GM18502 (cell line): ENCODE results near the gene CFHR4.
A peak's percentile ranks its signal among the peaks of the same experiment; 100 is the strongest.
"Not testable (repeated sequence)": the region's sequence is repeated elsewhere in the genome, so short reads cannot be mapped to it uniquely, and the experiment has no call there.

Experiments used
- ATAC-seq: cut with Tn5 transposase; IDR thresholded peaks from one replicate; pipeline ENCODE4 v1.9.1; 2021; ENCODE audit warnings: mild to moderate bottlenecking; ENCODE audit not compliant: unreplicated experiment, poor library complexity

Gene CFHR4

GRCh38 chr1:196933531-196934189 is 45.8 kb downstream of the CFHR4 start:
- no peak for ATAC-seq

- not testable (repeated sequence) for ATAC-seq
These were observed 53.6 kb downstream of the CFHR4 start for GRCh38 chr1:196941474-196941873.

- ATAC-seq, result not testable (repeated sequence)
These were observed 55.7 kb downstream of the CFHR4 start, which contains the start of gene CFHR2 for GRCh38 chr1:196943568-196943967. Gene CFHR2 (plus strand): TSS chr1:196943738. CDS start chr1:196943881, 143 bp downstream.

GRCh38 chr1:196951711-196952394 is 64.0 kb downstream of the CFHR4 start:
- peak; percentile 90 for ATAC-seq

- ATAC-seq, result no peak
These were observed 66.9 kb downstream of the CFHR4 start for GRCh38 chr1:196954778-196955177.

- ATAC-seq, result no peak
These were observed 68.1 kb downstream of the CFHR4 start for GRCh38 chr1:196955926-196956325.

GRCh38 chr1:196960854-196961253 is 73.0 kb downstream of the CFHR4 start:
- ATAC-seq, result peak; percentile 66
